Breast epithelium (tissue), 3 donors: Measurements from ENCODE around the gene RTN4R.

Source experiments
- CTCF ChIP-seq, 3 donors: fragments of 450-650 bp; IDR thresholded peaks; one replicate each; pipeline ENCODE4 v1.5.1; 2016 to 2017; ENCODE audit warnings: antibody characterized with exemption in 3 of 3, mild to moderate bottlenecking in 3 of 3, moderate library complexity in 3 of 3
- POLR2A ChIP-seq: fragments of 450-650 bp; IDR thresholded peaks from one replicate; pipeline ENCODE4 v1.6.1; 2016; ENCODE audit warnings: antibody characterized with exemption, mild to moderate bottlenecking, moderate library complexity

GRCh38 chr22:20298110-20298802 lies 30.1 kb upstream of the RTN4R start:
- TF ChIP-seq CTCF (IDR thresholded peaks at IDR 0.05) (no peak), POLR2A (no peak)
